CD14-positive monocyte (primary cell): ENCODE measurements around the gene PON1. TPM values are rescaled to one million over a fixed set of nuclear protein-coding genes. Genes with fewer than 3 reads are reported as not detected.

Source experiments
- DNase-seq, 3 donors: peaks; one replicate each; pipeline ENCODE4 v3.0.0-alpha.2; 2011 to 2022
- H2AFZ ChIP-seq: 2 replicates; pipeline ENCODE4 v1.6.0; 2012; ENCODE audit warnings: mild to moderate bottlenecking, low read depth, low read length, inconsistent platforms; ENCODE audit not compliant: insufficient read depth, poor library complexity, severe bottlenecking
- H3K27ac ChIP-seq, 2 donors: 1 replicate in 1 of 2; 2 replicates in 1 of 2; pipeline ENCODE4 v1.5.1; 2012 to 2013; ENCODE audit warnings: low read length in 2 of 2, control low read depth in 1 of 2, inconsistent platforms in 1 of 2, low read depth in 1 of 2, mild to moderate bottlenecking in 1 of 2
- H3K27me3 ChIP-seq, 2 donors: one replicate each; pipeline versions ENCODE4 v1.6.0 to v1.6.1; 2011 to 2013; ENCODE audit warnings: low read length in 2 of 2; ENCODE audit not compliant: control insufficient read depth in 2 of 2, insufficient read depth in 2 of 2
- H3K36me3 ChIP-seq, 2 donors: replicated peaks in 1 of 2; 1 replicate in 1 of 2; 2 replicates in 1 of 2; pipeline versions ENCODE4 v1.5.1 to v1.6.1; 2012 to 2013; ENCODE audit warnings: low read length in 2 of 2, control low read depth in 1 of 2, inconsistent platforms in 1 of 2, mild to moderate bottlenecking in 1 of 2; ENCODE audit not compliant: insufficient read depth in 2 of 2, control insufficient read depth in 1 of 2
- H3K4me1 ChIP-seq, 2 donors: 1 replicate in 1 of 2; 2 replicates in 1 of 2; pipeline versions ENCODE4 v1.5.1 to v1.6.1; 2012 to 2013; ENCODE audit warnings: low read length in 2 of 2, control low read depth in 1 of 2, inconsistent platforms in 1 of 2, mild to moderate bottlenecking in 1 of 2, moderate library complexity in 1 of 2; ENCODE audit not compliant: insufficient read depth in 2 of 2, control insufficient read depth in 1 of 2
- H3K4me2 ChIP-seq: replicated peaks from 2 replicates; pipeline ENCODE3; 2012; ENCODE audit warnings: low read length, moderate library complexity, mild to moderate bottlenecking; ENCODE audit not compliant: poor library complexity, severe bottlenecking; ENCODE audit errors: extremely low read depth
- H3K4me3 ChIP-seq, 3 experiments: fragments of 200-600 bp in 1 of 3; sonication (generic) in 1 of 3; replicated peaks in 1 of 3; 1 replicate in 2 of 3; 2 replicates in 1 of 3; pipeline ENCODE4 v1.5.1; 2011 to 2013; ENCODE audit warnings: low read length in 3 of 3, mild to moderate bottlenecking in 3 of 3, control low read depth in 2 of 3, low read depth in 2 of 3, inconsistent platforms in 1 of 3, moderate library complexity in 1 of 3
- H3K79me2 ChIP-seq: 2 replicates; pipeline ENCODE4 v1.6.0; 2012; ENCODE audit warnings: mild to moderate bottlenecking, control low read depth, inconsistent platforms, low read length, moderate library complexity; ENCODE audit not compliant: insufficient read depth
- H3K9ac ChIP-seq: 2 replicates; pipeline ENCODE4 v1.6.0; 2017; ENCODE audit warnings: low read length, mild to moderate bottlenecking; ENCODE audit not compliant: insufficient read depth, poor library complexity, severe bottlenecking
- H3K9me3 ChIP-seq, 2 donors: replicated peaks in 1 of 2; 1 replicate in 1 of 2; 2 replicates in 1 of 2; pipeline versions ENCODE4 v1.5.1 to v1.6.1; 2012 to 2013; ENCODE audit warnings: low read length in 2 of 2, control low read depth in 1 of 2; ENCODE audit not compliant: control insufficient read depth in 1 of 2, insufficient read depth in 1 of 2
- H4K20me1 ChIP-seq: 2 replicates; pipeline ENCODE4 v1.6.0; 2012; ENCODE audit warnings: mild to moderate bottlenecking, low read length, control low read depth, moderate library complexity; ENCODE audit not compliant: insufficient read depth
- H3K27ac Mint-ChIP-seq, 7 donors: one replicate each; pipeline ENCODE4 v1.8.0; 2020; ENCODE audit warnings: mild to moderate bottlenecking in 7 of 7, mixed read lengths in 7 of 7, moderate library complexity in 6 of 7, inconsistent platforms in 2 of 7
- H3K27me3 Mint-ChIP-seq, 3 donors: one replicate each; pipeline ENCODE4 v1.8.0; 2021 to 2022; ENCODE audit warnings: low read depth in 3 of 3, mild to moderate bottlenecking in 3 of 3, mixed read lengths in 3 of 3, moderate library complexity in 3 of 3, inconsistent platforms in 1 of 3
- H3K36me3 Mint-ChIP-seq, 2 donors: one replicate each; pipeline ENCODE4 v1.8.0; 2020; ENCODE audit warnings: mixed read lengths in 2 of 2, inconsistent platforms in 1 of 2, mild to moderate bottlenecking in 1 of 2
- H3K4me1 Mint-ChIP-seq: one replicate; pipeline ENCODE4 v1.8.0; 2020; ENCODE audit warnings: mild to moderate bottlenecking, mixed read lengths
- H3K4me3 Mint-ChIP-seq, 2 donors: one replicate each; pipeline ENCODE4 v1.8.0; 2020; ENCODE audit warnings: mild to moderate bottlenecking in 2 of 2, mixed read lengths in 2 of 2, moderate library complexity in 1 of 2
- H3K9me3 Mint-ChIP-seq, 7 donors: one replicate each; pipeline ENCODE4 v1.8.0; 2020 to 2022; ENCODE audit warnings: mixed read lengths in 7 of 7, mild to moderate bottlenecking in 6 of 7, moderate library complexity in 6 of 7, inconsistent platforms in 2 of 7
- CTCF ChIP-seq: fragments of 200-600 bp; IDR thresholded peaks from one replicate; pipeline ENCODE4 v1.8.0; 2022; ENCODE audit warnings: antibody characterized with exemption, mild to moderate bottlenecking
- WGBS: methylation state at CpG from one replicate; pipeline ENCODE4 v1.1.5; 2013; ENCODE audit warnings: missing lambda C conversion rate; ENCODE audit not compliant: insufficient coverage; 5-methylcytosine and 5-hydroxymethylcytosine counted together
- intact Hi-C, 2 donors: fragments of 100-400 bp; cut with micrococcal nuclease; formaldehyde crosslinking; loops; one replicate each; pipeline versions ENCODE4 v1.15.0 to v1.15.1; 2023
- polyA plus RNA-seq, 3 donors: library from polyadenylated mRNA; depleted of rRNA in 1 of 3; unstranded in 2 of 3; stranded (reverse) in 1 of 3; fragments of 300-500 nt in 2 of 3; fragments of >200 nt in 1 of 3; fragmentation: Illumina TruSeq in 2 of 3; gene quantifications; 1 replicate in 2 of 3; 2 replicates in 1 of 3; pipeline ENCODE4 v1.2.3, GENCODE V29; 2012 to 2021

Gene PON1
- polyA plus RNA-seq, 3 donors, result not detected

- 100% methylated on average over 2 of the region's 3 CpGs for WGBS
- no peak overlapping the region for H3K4me2 ChIP-seq
- TF ChIP-seq CTCF, result no peak
Measured at GRCh38 chr7:95368235-95368634, 43.9 kb upstream of the PON1 start.

GRCh38 chr7:95367606-95368005 lies 43.3 kb upstream of the PON1 start:
- no peaks in the 10 kb centered on the region for H3K36me3 Mint-ChIP-seq
- Histone ChIP-seq H2AFZ (no peak overlapping the region), H3K4me2 (no peak overlapping the region), H3K27me3 (no peaks in the 10 kb centered on the region), H3K36me3 (no peaks in the 10 kb centered on the region), H3K9ac (no peak overlapping the region), H3K79me2 (no peaks in the 10 kb centered on the region), H3K4me1 (no peaks in the 10 kb centered on the region), H3K4me3 (no peak overlapping the region), H3K9me3 (no peaks in the 10 kb centered on the region), H3K27ac (no peak overlapping the region), H4K20me1 (no peaks in the 10 kb centered on the region)
- no peaks in the 10 kb centered on the region for H3K4me1 Mint-ChIP-seq
- peaks cover 0 to 4% (median 0%) of the 10 kb centered on the region in 3 donors for H3K27me3 Mint-ChIP-seq
- no peak for DNase-seq
- no peak for TF ChIP-seq CTCF
- H3K9me3 Mint-ChIP-seq, result peaks cover 0 to 2% (median 0%) of the 10 kb centered on the region in 7 donors
- H3K27ac Mint-ChIP-seq, result no peak overlapping the region
- no peak overlapping the region for H3K4me3 Mint-ChIP-seq
- intact Hi-C loops, result no loop called here
- no CpG with 5 or more reads among the region's 1 CpG for WGBS

More at GRCh38 chr7:95368235-95368634, 43.9 kb upstream of the PON1 start:
- H3K27ac ChIP-seq, result no peak overlapping the region
- no peaks in the 10 kb centered on the region for H3K79me2 ChIP-seq
- Mint-ChIP-seq H3K27ac (no peak overlapping the region), H3K27me3 (peaks cover 0 to 4% (median 0%) of the 10 kb centered on the region in 3 donors), H3K9me3 (peaks cover 0 to 2% (median 0%) of the 10 kb centered on the region in 7 donors), H3K4me3 (no peak overlapping the region), H3K4me1 (no peaks in the 10 kb centered on the region), H3K36me3 (no peaks in the 10 kb centered on the region)
- no peaks in the 10 kb centered on the region for H3K27me3 ChIP-seq
- H3K4me3 ChIP-seq, result no peak overlapping the region
- no peaks in the 10 kb centered on the region for H3K4me1 ChIP-seq
- no peaks in the 10 kb centered on the region for H4K20me1 ChIP-seq
- no peak overlapping the region for H2AFZ ChIP-seq
- H3K9me3 ChIP-seq, result no peaks in the 10 kb centered on the region
- no peak for DNase-seq
- intact Hi-C loops, result no loop called here
- H3K9ac ChIP-seq, result no peak overlapping the region
- H3K36me3 ChIP-seq, result no peaks in the 10 kb centered on the region
